HG02610 (cell line): Measurements from ENCODE around the gene BUD31.
"Not testable (repeated sequence)": the region's sequence is repeated elsewhere in the genome, so short reads cannot be mapped to it uniquely, and the experiment has no call there.

Experiments used
- ATAC-seq: cut with Tn5 transposase; IDR thresholded peaks from one replicate; pipeline ENCODE4 v1.9.1; 2021; ENCODE audit warnings: mild to moderate bottlenecking, moderate library complexity; ENCODE audit not compliant: unreplicated experiment

The BUD31 gene

DNA sequence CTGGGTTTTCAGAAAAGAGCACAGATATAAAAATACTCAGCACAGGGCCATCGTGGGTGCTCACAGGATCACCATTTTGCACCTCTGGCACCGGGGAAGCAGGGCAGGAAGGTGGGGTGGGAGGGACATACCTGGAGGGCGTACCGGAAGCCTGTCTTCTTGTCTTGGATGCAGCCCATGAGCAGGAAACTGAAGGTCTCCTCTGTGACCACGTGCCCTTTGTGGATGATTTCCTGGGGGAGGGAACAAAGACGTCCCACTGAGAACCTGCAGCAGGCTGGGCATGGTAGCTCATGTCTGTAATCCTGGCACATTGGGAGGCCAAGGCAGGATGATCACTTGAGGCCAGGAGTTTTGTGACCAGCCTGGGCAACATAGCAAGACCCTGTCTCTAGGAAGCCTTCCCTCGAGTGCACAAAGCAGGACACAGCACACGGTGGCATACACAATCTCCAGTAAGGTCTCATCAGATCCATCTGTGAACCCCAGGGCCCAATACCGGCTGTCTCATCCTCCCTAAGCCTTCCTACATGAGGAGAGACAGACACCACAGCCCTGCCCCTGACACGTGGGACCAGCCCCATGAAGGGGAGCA, 20.3 kb downstream of the BUD31 start:
- no peak for ATAC-seq

GRCh38 chr7:99429756-99430155, 21.0 kb downstream of the BUD31 start:
- no peak for ATAC-seq

DNA sequence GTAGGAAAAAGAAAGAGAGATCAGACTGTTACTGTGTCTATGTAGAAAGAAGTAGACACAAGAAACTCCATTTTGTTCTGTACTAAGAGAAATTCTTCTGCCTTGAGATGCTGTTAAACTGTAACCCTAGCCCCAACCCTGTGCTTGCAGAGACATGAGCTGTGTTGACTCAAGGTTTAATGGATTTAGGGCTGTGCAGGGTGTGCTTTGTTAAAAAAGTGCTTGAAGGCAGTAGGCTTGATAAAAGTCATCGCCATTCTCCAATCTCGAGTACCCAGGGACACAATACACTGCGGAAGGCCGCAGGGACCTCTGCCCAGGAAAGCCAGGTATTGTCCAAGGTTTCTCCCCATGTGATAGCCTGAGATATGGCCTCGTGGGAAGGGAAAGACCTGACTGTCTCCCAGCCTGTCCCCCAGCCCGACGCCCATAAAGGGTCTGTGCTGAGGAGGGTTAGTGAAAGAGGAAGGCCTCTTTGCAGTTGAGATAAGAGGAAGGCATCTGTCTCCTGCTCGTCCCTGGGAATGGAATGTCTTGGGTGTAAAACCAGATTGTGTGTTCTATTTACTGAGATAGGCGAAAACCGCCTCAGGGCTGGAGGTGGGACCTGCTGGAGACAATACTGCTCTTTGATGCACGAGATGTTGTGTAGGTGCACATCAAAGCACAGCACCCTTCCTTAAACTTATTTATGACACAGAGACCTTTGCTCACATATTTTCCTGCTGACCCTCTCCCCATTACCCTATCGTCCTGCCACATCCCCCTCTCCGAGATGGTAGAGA, 23.2 kb downstream of the BUD31 start:
- not testable (repeated sequence) for ATAC-seq

- no peak for ATAC-seq
Observed at GRCh38 chr7:99433158-99433557, 24.4 kb downstream of the BUD31 start.

- ATAC-seq = peak; percentile 1
Observed at GRCh38 chr7:99437946-99438572, 29.3 kb downstream of the BUD31 start.

DNA sequence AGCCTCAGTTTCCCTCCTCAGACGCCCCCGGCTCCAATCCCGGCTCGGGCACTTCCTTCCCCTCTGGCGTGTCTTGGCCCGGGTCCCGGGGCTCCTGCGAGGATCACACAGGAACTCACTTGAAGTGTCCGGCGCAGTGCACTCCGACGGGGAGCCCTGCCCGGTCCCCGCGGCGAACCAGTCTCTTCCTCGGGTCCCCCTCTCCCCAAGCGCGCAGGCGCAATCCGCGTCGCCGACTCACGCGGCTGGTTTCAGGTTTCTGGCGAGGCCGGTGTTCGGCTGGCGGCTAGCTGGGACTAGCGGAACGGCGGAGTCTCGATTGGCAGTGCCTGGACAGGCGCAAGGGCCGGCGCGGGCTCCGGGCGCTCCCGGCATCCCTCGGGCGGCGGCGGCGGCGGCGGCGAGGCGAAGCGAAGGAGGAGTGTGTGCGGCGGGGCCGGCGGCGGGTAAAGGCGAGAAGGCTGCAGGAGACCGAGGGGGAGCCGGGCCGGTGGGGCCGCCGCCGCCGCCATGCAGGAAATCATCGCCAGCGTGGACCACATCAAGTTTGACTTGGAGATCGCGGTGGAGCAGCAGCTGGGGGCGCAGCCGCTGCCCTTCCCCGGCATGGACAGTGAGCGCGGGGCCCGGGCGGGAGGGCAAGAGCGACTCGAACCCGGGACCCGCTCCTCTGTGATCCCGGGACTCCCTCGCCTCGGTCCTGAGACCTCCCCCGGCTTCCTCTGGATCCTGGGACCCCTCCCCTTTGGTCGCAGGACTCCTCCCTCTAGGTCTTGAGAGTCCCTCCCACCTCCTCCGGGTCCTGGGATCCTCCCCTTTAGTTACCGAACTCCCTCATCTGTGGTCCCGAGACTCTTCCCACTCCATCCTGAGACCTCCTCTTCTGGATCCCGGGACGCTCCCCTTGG, 30.1 kb downstream of the BUD31 start, which contains the start of the genes CPSF4 and PTCD1:
Gene CPSF4 (plus strand): TSS at position 371 of the 908 bp plus-strand sequence. CDS start 140 bp downstream, at position 511.
Gene PTCD1 (minus strand): TSS at position 226 of the 908 bp plus-strand sequence. CDS start 3,556 bp downstream, outside the sequence.
- peak; percentile 90 for ATAC-seq

- no peak for ATAC-seq
Observed at GRCh38 chr7:99440195-99440594, 31.4 kb downstream of the BUD31 start.

DNA sequence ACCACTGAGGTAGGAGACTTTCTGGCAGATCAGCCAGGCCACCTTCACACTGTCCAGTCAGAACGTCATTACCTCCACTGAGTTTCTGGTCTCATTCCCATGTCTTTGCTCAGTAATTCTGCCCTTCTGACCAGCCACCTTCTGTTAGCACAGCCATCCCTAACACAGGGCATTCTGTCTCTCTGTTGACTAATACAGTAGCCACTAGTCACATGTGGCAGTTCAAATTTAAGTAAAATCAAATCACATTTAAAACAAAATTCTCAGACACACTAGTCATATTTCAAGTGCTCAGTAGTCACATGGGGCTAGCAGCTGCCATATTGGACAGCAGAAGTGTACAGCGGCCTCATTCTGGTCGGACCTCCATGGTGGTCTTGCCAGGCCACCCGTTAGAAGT, 37.3 kb downstream of the BUD31 start:
- ATAC-seq = no peak

GRCh38 chr7:99447943-99448342, 39.2 kb downstream of the BUD31 start:
- ATAC-seq = no peak

DNA sequence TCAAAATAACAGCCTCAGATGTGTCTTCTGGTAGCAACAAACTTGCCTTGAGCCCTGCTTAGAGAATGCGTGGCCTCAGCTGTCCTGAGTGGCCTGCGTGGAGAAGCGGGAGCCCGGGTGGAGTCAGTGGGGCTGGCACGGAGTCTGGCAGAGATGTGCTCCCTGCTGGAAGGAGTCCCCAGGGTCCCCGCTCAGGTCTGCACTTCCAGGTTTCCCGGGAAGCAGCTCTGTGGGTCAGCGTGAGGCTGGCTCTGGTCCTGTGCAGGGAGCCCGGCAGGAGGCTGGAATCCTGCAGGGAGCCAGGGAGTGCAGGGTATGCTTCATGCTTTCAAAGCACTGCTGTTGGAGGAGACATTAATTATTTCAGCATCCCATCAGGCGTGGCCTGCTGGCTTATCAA, 40.1 kb downstream of the BUD31 start:
- ATAC-seq = no peak

- no peak for ATAC-seq
Observed at GRCh38 chr7:99449326-99449725, 40.6 kb downstream of the BUD31 start.

GRCh38 chr7:99451936-99452335, 43.2 kb downstream of the BUD31 start:
- ATAC-seq = no peak

DNA sequence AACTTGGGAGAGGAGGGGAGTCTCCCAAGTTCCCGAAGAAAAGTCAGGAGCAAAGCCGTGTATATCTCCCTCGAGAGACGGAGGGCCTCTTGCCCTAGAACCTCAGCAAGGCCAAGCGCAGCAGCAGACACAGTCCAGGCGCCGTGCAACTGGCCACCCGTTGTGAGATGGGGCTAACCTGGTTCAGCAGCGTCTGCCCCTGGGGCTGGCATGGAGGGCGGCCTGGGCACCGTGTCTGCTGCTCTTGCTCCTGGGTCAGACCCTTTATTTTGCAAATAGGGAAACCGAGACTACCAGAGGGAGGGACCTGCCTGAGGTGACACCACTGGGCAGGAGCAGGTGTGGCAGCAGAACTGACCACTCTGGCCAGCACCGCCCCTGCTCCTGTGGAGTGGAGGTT, 43.8 kb downstream of the BUD31 start:
- no peak for ATAC-seq

GRCh38 chr7:99453105-99453504, 44.3 kb downstream of the BUD31 start:
- no peak for ATAC-seq

DNA sequence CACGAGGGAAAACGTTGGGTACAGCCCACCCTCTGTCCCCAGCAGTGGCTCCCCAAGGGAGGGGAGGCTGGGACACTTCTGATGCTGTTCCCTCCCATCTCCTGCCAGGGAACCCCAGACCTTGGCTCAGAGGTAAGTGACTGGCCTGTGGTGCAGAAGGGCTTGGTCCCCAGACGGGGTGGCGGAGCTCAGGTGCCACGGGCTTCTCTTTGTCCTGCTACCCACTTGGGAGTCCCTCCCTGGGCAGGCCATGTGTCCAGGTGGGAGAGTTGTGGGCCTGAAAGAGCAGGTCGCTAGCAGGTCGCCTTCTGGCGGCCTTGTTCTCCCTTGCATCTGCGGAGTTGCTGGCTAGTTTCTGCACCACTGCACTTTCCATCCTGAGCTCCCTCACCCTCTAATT, 47.1 kb downstream of the BUD31 start:
- no peak for ATAC-seq

GRCh38 chr7:99456288-99456687, 47.5 kb downstream of the BUD31 start:
- ATAC-seq = no peak

DNA sequence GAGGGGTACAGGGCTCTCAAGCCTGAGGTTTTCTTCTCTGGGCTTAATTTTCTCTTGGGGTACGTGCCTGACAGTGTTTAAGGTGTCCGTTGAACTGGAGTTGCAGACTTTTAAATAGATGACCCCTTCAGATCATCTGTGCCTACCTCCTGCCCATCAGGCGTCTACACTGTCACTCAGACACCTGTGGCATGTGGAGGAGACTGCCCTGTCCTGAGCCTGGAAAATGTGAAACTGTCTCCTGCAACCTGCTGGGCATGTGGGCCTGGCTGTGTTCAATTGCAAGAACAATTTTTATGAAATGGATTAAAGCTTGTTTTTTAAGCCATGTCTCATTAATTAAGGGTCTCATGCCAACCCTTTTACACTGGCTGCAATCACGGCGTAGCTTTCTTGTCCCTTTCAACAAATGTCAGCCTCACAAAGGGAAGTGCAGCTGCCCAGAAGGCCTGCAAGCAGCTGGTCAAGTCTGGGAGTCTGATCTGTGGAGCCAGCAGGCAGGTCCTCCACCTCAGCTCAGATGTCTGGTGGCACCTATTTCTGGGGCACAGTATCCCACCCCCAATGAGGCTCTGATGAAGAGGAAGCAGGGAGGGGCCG, 48.4 kb downstream of the BUD31 start:
- ATAC-seq = no peak

DNA sequence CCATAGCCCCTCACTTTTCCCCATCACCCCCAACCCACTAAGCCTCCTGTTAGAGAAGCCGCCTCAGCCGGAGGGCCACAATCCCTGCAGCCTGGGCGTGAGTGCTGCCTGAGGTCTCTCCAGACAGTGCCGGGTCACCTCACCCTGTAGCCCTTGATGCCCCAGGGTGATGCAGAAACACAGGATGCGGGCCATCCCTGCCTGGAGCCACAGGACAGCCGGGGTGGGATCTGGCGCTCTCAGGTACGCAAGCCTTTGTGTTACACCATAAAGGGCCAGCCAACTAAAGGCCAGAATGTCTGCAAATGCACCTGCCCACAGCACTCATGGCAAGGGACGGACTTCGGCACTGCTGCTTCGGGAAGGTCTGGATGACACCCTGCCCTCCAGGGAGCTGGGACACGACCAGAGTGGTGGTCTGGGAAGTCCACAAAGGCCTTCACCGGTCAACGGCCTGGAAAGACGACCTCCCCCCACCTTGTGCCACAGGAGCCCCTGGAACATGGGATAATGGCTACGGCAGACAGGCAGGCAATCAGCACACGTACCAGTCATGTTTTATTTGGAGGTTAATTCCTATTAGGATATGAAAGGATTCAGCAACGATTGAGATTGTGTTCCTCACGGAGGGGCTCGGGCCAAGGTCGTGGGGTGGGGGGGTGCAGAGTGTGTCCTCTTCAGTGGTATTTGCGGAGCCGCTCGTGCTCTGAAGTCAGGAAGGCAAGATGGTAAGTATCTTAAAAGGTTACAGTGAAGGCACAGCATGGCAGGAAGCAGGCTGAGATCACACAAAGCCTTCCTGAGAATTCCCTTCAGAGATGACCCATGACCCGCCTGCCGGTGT, 49.1 kb downstream of the BUD31 start:
- no peak for ATAC-seq

GRCh38 chr7:99459087-99459486, 50.3 kb downstream of the BUD31 start:
- no peak for ATAC-seq

GRCh38 chr7:99460651-99461050, 51.9 kb downstream of the BUD31 start:
- no peak for ATAC-seq
